Measurements from ENCODE around the gene TRPM3.
A peak's percentile ranks its signal among the peaks of the same experiment; 100 is the strongest.

Gene TRPM3

GRCh38 chr9:70569791-70570190 is 551.6 kb downstream of the TRPM3 start:
- no peak for DNase-seq

- DNase-seq: no peak
These were observed 552.2 kb downstream of the TRPM3 start for GRCh38 chr9:70569070-70569772.

- no peak for DNase-seq
These were observed 553.9 kb downstream of the TRPM3 start for GRCh38 chr9:70567511-70567910.

GRCh38 chr9:70566751-70567150 is 554.7 kb downstream of the TRPM3 start:
- DNase-seq: no peak

- DNase-seq: peak in 1 of 2 experiments; percentile 14
These were observed 555.4 kb downstream of the TRPM3 start for GRCh38 chr9:70566066-70566465.

GRCh38 chr9:70564468-70565335 is 556.7 kb downstream of the TRPM3 start:
- no peak for DNase-seq

- peak; percentile 43 to 54 for DNase-seq
These were observed 557.8 kb downstream of the TRPM3 start for GRCh38 chr9:70563431-70564204.

- DNase-seq: no peak
These were observed 558.4 kb downstream of the TRPM3 start for GRCh38 chr9:70563010-70563409.

- DNase-seq: no peak
These were observed 559.5 kb downstream of the TRPM3 start for GRCh38 chr9:70561786-70562395.

- no peak for DNase-seq
These were observed 560.3 kb downstream of the TRPM3 start for GRCh38 chr9:70561111-70561510.

GRCh38 chr9:70559102-70559501 is 562.3 kb downstream of the TRPM3 start:
- no peak for DNase-seq

GRCh38 chr9:70557661-70558369 is 563.6 kb downstream of the TRPM3 start:
- no peak for DNase-seq

- DNase-seq: no peak
These were observed 564.6 kb downstream of the TRPM3 start for GRCh38 chr9:70556771-70557170.

GRCh38 chr9:70554881-70555280 is 566.5 kb downstream of the TRPM3 start:
- DNase-seq: no peak

- DNase-seq: no peak
These were observed 567.4 kb downstream of the TRPM3 start for GRCh38 chr9:70553707-70554673.

GRCh38 chr9:70552561-70552960 is 568.9 kb downstream of the TRPM3 start:
- no peak for DNase-seq

- no peak for DNase-seq
These were observed 569.6 kb downstream of the TRPM3 start for GRCh38 chr9:70551801-70552200.

GRCh38 chr9:70551396-70551795 is 570.0 kb downstream of the TRPM3 start:
- DNase-seq: no peak

GRCh38 chr9:70549926-70550325 is 571.5 kb downstream of the TRPM3 start:
- DNase-seq: no peak

- DNase-seq: no peak
These were observed 579.0 kb downstream of the TRPM3 start for GRCh38 chr9:70542311-70542931.

GRCh38 chr9:70540016-70540415 is 581.4 kb downstream of the TRPM3 start:
- no peak for DNase-seq
